GM23338 (cell line): ENCODE measurements around the gene ZBTB20. TPM values are rescaled to one million over a fixed set of nuclear protein-coding genes. Genes with fewer than 3 reads are reported as not detected.

Experiments
- ATAC-seq: fragments of 200-7000 bp; cut with Tn5 transposase; 3 replicates; pipeline ENCODE4 v1.9.1; 2020
- DNase-seq: peaks from one replicate; pipeline ENCODE4 v3.0.0-alpha.2; 2015; ENCODE audit warnings: low spot score
- H2AFZ ChIP-seq: fragments of 200-600 bp; sonication (generic); 2 replicates; pipeline ENCODE4 v1.8.0; 2016; ENCODE audit warnings: antibody characterized with exemption, mild to moderate bottlenecking, moderate library complexity
- H3F3A ChIP-seq: fragments of 200-600 bp; sonication (generic); replicated peaks from 2 replicates; pipeline ENCODE4 v1.8.0; 2017; ENCODE audit warnings: antibody characterized with exemption, mixed run types, low read depth
- H3K27ac ChIP-seq: fragments of 200-600 bp; sonication (generic); 2 replicates; pipeline ENCODE4 v1.6.1; 2016; ENCODE audit warnings: low read depth
- H3K27me3 ChIP-seq: fragments of 200-600 bp; sonication (generic); 2 replicates; pipeline ENCODE4 v1.8.0; 2016; ENCODE audit warnings: mild to moderate bottlenecking, mixed run types, moderate library complexity; ENCODE audit not compliant: insufficient read depth
- H3K36me3 ChIP-seq: fragments of 200-600 bp; sonication (generic); 2 replicates; pipeline ENCODE4 v1.8.0; 2016; ENCODE audit warnings: mild to moderate bottlenecking; ENCODE audit not compliant: insufficient read depth
- H3K4me1 ChIP-seq: fragments of 200-600 bp; sonication (generic); 2 replicates; pipeline ENCODE4 v1.8.0; 2016; ENCODE audit warnings: mild to moderate bottlenecking, moderate library complexity; ENCODE audit not compliant: insufficient read depth
- H3K4me2 ChIP-seq: fragments of 200-600 bp; sonication (generic); 2 replicates; pipeline ENCODE4 v1.7.1; 2017; ENCODE audit warnings: mixed run types
- H3K4me3 ChIP-seq: fragments of 200-600 bp; sonication (generic); 2 replicates; pipeline ENCODE4 v1.6.1; 2016; ENCODE audit warnings: mixed run types
- H3K79me2 ChIP-seq: fragments of 200-600 bp; sonication (generic); replicated peaks from 2 replicates; pipeline ENCODE4 v1.8.0; 2017; ENCODE audit warnings: mild to moderate bottlenecking; ENCODE audit not compliant: insufficient read depth
- H3K9me2 ChIP-seq: fragments of 200-600 bp; sonication (generic); 2 replicates; pipeline ENCODE4 v1.8.0; 2017; ENCODE audit not compliant: insufficient read depth
- H4K20me1 ChIP-seq: fragments of 200-600 bp; sonication (generic); replicated peaks from 2 replicates; pipeline ENCODE4 v1.8.0; 2017; ENCODE audit warnings: mild to moderate bottlenecking; ENCODE audit not compliant: insufficient read depth
- H3K27ac Mint-ChIP-seq: 2 replicates; pipeline ENCODE4 v1.8.0; 2020; ENCODE audit warnings: inconsistent platforms, mild to moderate bottlenecking, moderate library complexity, mixed read lengths
- H3K27me3 Mint-ChIP-seq: 3 replicates; pipeline ENCODE4 v1.8.0; 2022; ENCODE audit warnings: low read depth, mild to moderate bottlenecking, moderate library complexity, mixed read lengths, inconsistent platforms; ENCODE audit not compliant: insufficient read depth, poor library complexity
- H3K36me3 Mint-ChIP-seq: 3 replicates; pipeline ENCODE4 v1.8.0; 2021; ENCODE audit warnings: low read depth, mild to moderate bottlenecking, inconsistent platforms, moderate library complexity, mixed read lengths
- H3K4me1 Mint-ChIP-seq: 3 replicates; pipeline ENCODE4 v1.8.0; 2020; ENCODE audit warnings: mild to moderate bottlenecking, inconsistent platforms, mixed read lengths
- H3K4me3 Mint-ChIP-seq: 3 replicates; pipeline ENCODE4 v1.8.0; 2021; ENCODE audit warnings: moderate library complexity, mild to moderate bottlenecking, inconsistent platforms, mixed read lengths
- H3K9me3 Mint-ChIP-seq: 3 replicates; pipeline ENCODE4 v1.8.0; 2020; ENCODE audit warnings: moderate library complexity, mild to moderate bottlenecking, inconsistent platforms, mixed read lengths
- CREB1 ChIP-seq: fragments of 250-450 bp; sonication (Bioruptor Pico); IDR thresholded peaks from 2 replicates; pipeline ENCODE4 v1.5.0; 2020; ENCODE audit warnings: low read depth, mild to moderate bottlenecking, moderate library complexity
- EZH2 ChIP-seq: fragments of 200-600 bp; sonication (generic); IDR thresholded peaks from one replicate; pipeline ENCODE4 v1.8.0; 2017; ENCODE audit warnings: antibody characterized with exemption, mild to moderate bottlenecking, low read depth; ENCODE audit not compliant: unreplicated experiment
- EZH2phosphoT487 ChIP-seq: fragments of 200-600 bp; sonication (generic); IDR thresholded peaks from one replicate; pipeline ENCODE4 v1.8.1; 2018; ENCODE audit warnings: antibody characterized with exemption; ENCODE audit not compliant: unreplicated experiment
- JUNB ChIP-seq: IDR thresholded peaks from one replicate; pipeline ENCODE4 v1.6.1; 2016; ENCODE audit warnings: antibody characterized with exemption; ENCODE audit not compliant: unreplicated experiment
- NANOG ChIP-seq: IDR thresholded peaks from 2 replicates; pipeline ENCODE4 v1.6.1; 2016; ENCODE audit warnings: antibody characterized with exemption, borderline replicate concordance
- REST ChIP-seq: IDR thresholded peaks from one replicate; pipeline ENCODE4 v1.6.1; 2018; ENCODE audit warnings: antibody characterized with exemption; ENCODE audit not compliant: unreplicated experiment
- STAT1 ChIP-seq: IDR thresholded peaks from one replicate; pipeline ENCODE4 v1.6.1; 2016; ENCODE audit warnings: antibody characterized with exemption; ENCODE audit not compliant: unreplicated experiment
- ZNF114 ChIP-seq: fragments of 250-450 bp; sonication (Bioruptor Pico); IDR thresholded peaks from 2 replicates; pipeline ENCODE4 v1.5.0; 2020; ENCODE audit warnings: mild to moderate bottlenecking, moderate library complexity
- ZNF331 ChIP-seq: fragments of 250-450 bp; sonication (Bioruptor Pico); IDR thresholded peaks from 2 replicates; pipeline ENCODE4 v1.5.0; 2020; ENCODE audit warnings: low read depth, mild to moderate bottlenecking, moderate library complexity
- polyA plus RNA-seq: library from polyadenylated mRNA; unstranded; fragments of >200 nt; fragmentation: Nextera tagmentation; extraction: Ambion mirVana; gene quantifications from 2 replicates; pipeline ENCODE4 v1.2.1, GENCODE V29; 2016
- total RNA-seq: library from RNA; depleted of rRNA; stranded (reverse); fragments of >200 nt; shearing (Covaris generic); gene quantifications from 2 replicates; pipeline ENCODE4 v1.2.3, GENCODE V29; 2014
- TF ChIP-seq, protein P1 (sequence below), 2 experiments: fragments of 200-600 bp in 1 of 2; sonication (generic) in 1 of 2; conservative IDR thresholded peaks; 2 replicates each; pipeline versions ENCODE4 v1.5.1 to v1.6.1; 2016 to 2017; ENCODE audit warnings: antibody characterized with exemption in 2 of 2, low read depth in 2 of 2, mild to moderate bottlenecking in 2 of 2, moderate library complexity in 1 of 2

Gene ZBTB20
- total and polyA plus RNA-seq, 2 experiments from 2014 or later: 2.0 to 3.3 TPM

DNA sequence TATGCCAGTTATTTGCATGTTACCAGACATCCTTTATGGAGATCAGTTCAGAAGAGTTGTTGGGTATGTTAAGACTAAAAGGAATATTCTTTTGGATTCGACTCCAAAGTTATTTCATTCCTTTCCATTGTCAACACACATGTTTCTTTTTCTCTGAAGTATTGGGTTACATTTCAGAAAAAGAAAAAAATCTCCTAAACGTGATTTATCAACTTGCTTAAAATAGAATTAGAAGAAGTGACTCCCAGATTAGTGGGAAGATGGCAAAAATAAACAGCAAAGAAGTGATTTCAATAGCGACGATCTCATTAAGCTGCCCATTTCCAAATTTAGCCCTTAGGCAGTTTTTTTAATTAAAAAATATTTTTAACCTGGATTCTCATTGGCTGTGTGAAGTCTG, 767.8 kb downstream of the ZBTB20 start:
- Mint-ChIP-seq H3K4me3 (no peak overlapping the region), H3K9me3 (no peaks in the 10 kb centered on the region; the same call in 2 of the 3 replicates), H3K27ac (no peak overlapping the region), H3K4me1 (peaks cover 24% of the 10 kb centered on the region), H3K36me3 (no peaks in the 10 kb centered on the region), H3K27me3 (peaks cover 4% of the 10 kb centered on the region)
- no peak for ATAC-seq
- no peak overlapping the region for H3K4me2 ChIP-seq
- no peaks in the 10 kb centered on the region; the same call in 1 of the 2 replicates for H3K9me2 ChIP-seq
- no peaks in the 10 kb centered on the region for H3K79me2 ChIP-seq
- TF ChIP-seq CREB1 (CRISPR knock-in tag): no peak
- TF ChIP-seq EZH2phosphoT487: no peak
- no peak for TF ChIP-seq ZNF331
- no peak for TF ChIP-seq STAT1
- TF ChIP-seq JUNB: no peak
- TF ChIP-seq EZH2: no peak
- TF ChIP-seq REST: no peak
- TF ChIP-seq, protein P1, sequence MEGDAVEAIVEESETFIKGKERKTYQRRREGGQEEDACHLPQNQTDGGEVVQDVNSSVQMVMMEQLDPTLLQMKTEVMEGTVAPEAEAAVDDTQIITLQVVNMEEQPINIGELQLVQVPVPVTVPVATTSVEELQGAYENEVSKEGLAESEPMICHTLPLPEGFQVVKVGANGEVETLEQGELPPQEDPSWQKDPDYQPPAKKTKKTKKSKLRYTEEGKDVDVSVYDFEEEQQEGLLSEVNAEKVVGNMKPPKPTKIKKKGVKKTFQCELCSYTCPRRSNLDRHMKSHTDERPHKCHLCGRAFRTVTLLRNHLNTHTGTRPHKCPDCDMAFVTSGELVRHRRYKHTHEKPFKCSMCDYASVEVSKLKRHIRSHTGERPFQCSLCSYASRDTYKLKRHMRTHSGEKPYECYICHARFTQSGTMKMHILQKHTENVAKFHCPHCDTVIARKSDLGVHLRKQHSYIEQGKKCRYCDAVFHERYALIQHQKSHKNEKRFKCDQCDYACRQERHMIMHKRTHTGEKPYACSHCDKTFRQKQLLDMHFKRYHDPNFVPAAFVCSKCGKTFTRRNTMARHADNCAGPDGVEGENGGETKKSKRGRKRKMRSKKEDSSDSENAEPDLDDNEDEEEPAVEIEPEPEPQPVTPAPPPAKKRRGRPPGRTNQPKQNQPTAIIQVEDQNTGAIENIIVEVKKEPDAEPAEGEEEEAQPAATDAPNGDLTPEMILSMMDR (conservative IDR thresholded peaks at IDR 0.05; ENCODE audit: low read depth in 2 of 2): no peak
- no peak overlapping the region for H2AFZ ChIP-seq
- no peak for DNase-seq
- no peaks in the 10 kb centered on the region for H3K27me3 ChIP-seq
- H4K20me1 ChIP-seq: no peaks in the 10 kb centered on the region
- no peak overlapping the region for H3K27ac ChIP-seq
- H3F3A ChIP-seq: no peaks in the 10 kb centered on the region
- H3K4me3 ChIP-seq: no peak overlapping the region
- peaks cover 14% of the 10 kb centered on the region for H3K4me1 ChIP-seq
- no peaks in the 10 kb centered on the region for H3K36me3 ChIP-seq

GRCh38 chr3:114378760-114379159, 768.3 kb downstream of the ZBTB20 start:
- no peaks in the 10 kb centered on the region for H3K36me3 ChIP-seq
- TF ChIP-seq ZNF114 (no peak), EZH2 (no peak), REST (no peak), ZNF331 (no peak), NANOG (no peak), STAT1 (no peak)
- TF ChIP-seq, protein P1 (conservative IDR thresholded peaks at IDR 0.05; ENCODE audit: low read depth in 2 of 2): no peak
- H3K4me3 ChIP-seq: no peak overlapping the region
- no peaks in the 10 kb centered on the region for H3K27me3 ChIP-seq
- Mint-ChIP-seq H3K27me3 (peaks cover under 1% of the 10 kb centered on the region), H3K27ac (no peak overlapping the region), H3K9me3 (no peaks in the 10 kb centered on the region; the same call in 2 of the 3 replicates), H3K4me3 (no peak overlapping the region), H3K4me1 (peaks cover 20% of the 10 kb centered on the region), H3K36me3 (no peaks in the 10 kb centered on the region)
- no peak for DNase-seq
- H3K9me2 ChIP-seq: no peaks in the 10 kb centered on the region; the same call in 1 of the 2 replicates
- no peak overlapping the region for H3K27ac ChIP-seq
- ATAC-seq: no peak
- no peaks in the 10 kb centered on the region for H3F3A ChIP-seq
- no peak overlapping the region for H2AFZ ChIP-seq
- no peaks in the 10 kb centered on the region for H4K20me1 ChIP-seq
- peaks cover 11% of the 10 kb centered on the region; the same call in 1 of the 2 replicates for H3K4me1 ChIP-seq
- no peak overlapping the region for H3K4me2 ChIP-seq
- H3K79me2 ChIP-seq: no peaks in the 10 kb centered on the region
